Stimulated activated CD8-positive, alpha-beta memory T cell treated with anti-CD3 and anti-CD28 coated beads, Interleukin-7, amount 100 ng/mL, for 1 hour (primary cell): ENCODE results near the gene RNASEH1.

ENCODE experiments used
- DNase-seq, 2 donors: peaks; one replicate each; pipeline ENCODE4 v3.0.0-alpha.2; 2020; ENCODE audit warnings: low read depth in 2 of 2

RNASEH1 gene

GRCh38 chr2:3557639-3558204 is 411 bp downstream of the RNASEH1 start:
- no peak for DNase-seq

GRCh38 chr2:3553946-3554345 is 4.2 kb downstream of the RNASEH1 start:
- no peak for DNase-seq

GRCh38 chr2:3547915-3548314 is 10.2 kb downstream of the RNASEH1 start:
- DNase-seq, result no peak

GRCh38 chr2:3545788-3546478 is 12.2 kb downstream of the RNASEH1 start:
- no peak for DNase-seq

GRCh38 chr2:3543023-3543683 is 15.0 kb downstream of the RNASEH1 start:
- no peak for DNase-seq

- no peak for DNase-seq
Observed at GRCh38 chr2:3542107-3542506, 16.0 kb downstream of the RNASEH1 start.

- no peak for DNase-seq
Observed at GRCh38 chr2:3539836-3540235, 18.3 kb downstream of the RNASEH1 start.

- DNase-seq, result no peak
Observed at GRCh38 chr2:3536682-3537632, 21.2 kb downstream of the RNASEH1 start.

GRCh38 chr2:3535794-3536681 is 22.1 kb downstream of the RNASEH1 start:
- no peak for DNase-seq

- DNase-seq, result no peak
Observed at GRCh38 chr2:3535467-3535793, 22.7 kb downstream of the RNASEH1 start.

GRCh38 chr2:3534251-3534814 is 23.8 kb downstream of the RNASEH1 start:
- DNase-seq, result no peak

- DNase-seq, result no peak
Observed at GRCh38 chr2:3533836-3534235, 24.3 kb downstream of the RNASEH1 start.

- no peak for DNase-seq
Observed at GRCh38 chr2:3532941-3533340, 25.2 kb downstream of the RNASEH1 start.

- DNase-seq, result no peak
Observed at GRCh38 chr2:3529316-3530025, 28.7 kb downstream of the RNASEH1 start.

- no peak for DNase-seq
Observed at GRCh38 chr2:3527886-3528785, 30.0 kb downstream of the RNASEH1 start.

- no peak for DNase-seq
Observed at GRCh38 chr2:3526871-3527270, 31.3 kb downstream of the RNASEH1 start.

- DNase-seq, result no peak
Observed at GRCh38 chr2:3523551-3524041, 34.5 kb downstream of the RNASEH1 start.

GRCh38 chr2:3522961-3523421 is 35.1 kb downstream of the RNASEH1 start:
- no peak for DNase-seq

GRCh38 chr2:3520591-3520990 is 37.5 kb downstream of the RNASEH1 start:
- DNase-seq, result no peak
